AG10803 (cell line): Measurements from ENCODE around the gene PARD6G.

Experiments
- DNase-seq: peaks from one replicate; pipeline ENCODE4 v3.0.0; 2010; ENCODE audit warnings: low read depth
- H3K4me3 ChIP-seq: 2 replicates; pipeline ENCODE4 v1.5.1; 2011; ENCODE audit warnings: mild to moderate bottlenecking, low read length, control low read depth
- CTCF ChIP-seq: conservative IDR thresholded peaks from 2 replicates; pipeline ENCODE4 v1.5.1; 2011; ENCODE audit warnings: mild to moderate bottlenecking, low read length, control low read depth, inconsistent platforms

PARD6G gene

GRCh38 chr18:80181642-80182461 lies 65.5 kb downstream of the PARD6G start:
- DNase-seq, result no peak
- no peak overlapping the region for H3K4me3 ChIP-seq
- TF ChIP-seq CTCF, result no peak

DNA sequence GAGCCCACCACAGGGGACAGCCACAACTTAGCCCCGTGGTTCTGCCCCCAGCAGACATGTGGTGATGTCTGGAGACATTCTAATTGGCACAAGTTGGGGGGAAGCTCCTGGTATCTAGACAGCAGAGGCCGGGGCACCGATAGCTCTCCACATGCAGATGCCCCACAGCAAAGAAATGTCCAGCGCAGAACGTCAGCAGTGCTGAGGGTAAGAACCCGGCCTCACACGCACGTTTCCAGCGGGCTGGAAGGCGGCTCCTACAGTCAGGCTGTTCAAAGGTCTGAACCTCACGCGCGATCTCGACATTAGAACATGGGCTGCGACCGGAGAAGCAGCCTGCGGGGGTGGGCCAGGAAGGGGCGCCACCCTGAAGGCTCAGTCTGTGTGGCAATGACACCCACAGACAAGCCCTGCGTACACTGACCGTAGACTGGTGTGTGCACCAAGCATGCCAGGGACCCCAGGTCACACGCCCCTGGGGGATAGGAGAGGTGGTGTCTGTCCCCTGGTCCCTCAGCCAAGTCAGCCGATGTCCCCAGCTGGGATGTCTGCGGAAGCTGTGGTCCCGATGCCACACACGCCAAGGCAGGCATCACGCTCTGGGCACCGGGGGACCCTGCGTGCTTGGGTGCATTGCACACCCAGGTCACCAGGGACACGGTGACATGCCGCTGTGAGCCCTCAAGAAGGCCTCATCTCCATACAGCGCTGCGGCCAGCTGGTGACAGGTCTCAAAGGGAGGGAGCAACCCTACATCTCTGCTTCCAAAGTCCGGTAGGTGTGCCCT lies 66.3 kb downstream of the PARD6G start:
- no peak for DNase-seq
- TF ChIP-seq CTCF, result no peak
- H3K4me3 ChIP-seq, result no peak overlapping the region

GRCh38 chr18:80179857-80180558 lies 67.3 kb downstream of the PARD6G start:
- H3K4me3 ChIP-seq, result no peak overlapping the region
- DNase-seq, result no peak
- no peak for TF ChIP-seq CTCF

- no peak for TF ChIP-seq CTCF
- DNase-seq, result no peak
- H3K4me3 ChIP-seq, result no peak overlapping the region
Observed at GRCh38 chr18:80178935-80179818, 68.1 kb downstream of the PARD6G start.

- DNase-seq, result no peak
- TF ChIP-seq CTCF, result no peak
- no peak overlapping the region for H3K4me3 ChIP-seq
Observed at GRCh38 chr18:80177128-80177527, 70.2 kb downstream of the PARD6G start.

DNA sequence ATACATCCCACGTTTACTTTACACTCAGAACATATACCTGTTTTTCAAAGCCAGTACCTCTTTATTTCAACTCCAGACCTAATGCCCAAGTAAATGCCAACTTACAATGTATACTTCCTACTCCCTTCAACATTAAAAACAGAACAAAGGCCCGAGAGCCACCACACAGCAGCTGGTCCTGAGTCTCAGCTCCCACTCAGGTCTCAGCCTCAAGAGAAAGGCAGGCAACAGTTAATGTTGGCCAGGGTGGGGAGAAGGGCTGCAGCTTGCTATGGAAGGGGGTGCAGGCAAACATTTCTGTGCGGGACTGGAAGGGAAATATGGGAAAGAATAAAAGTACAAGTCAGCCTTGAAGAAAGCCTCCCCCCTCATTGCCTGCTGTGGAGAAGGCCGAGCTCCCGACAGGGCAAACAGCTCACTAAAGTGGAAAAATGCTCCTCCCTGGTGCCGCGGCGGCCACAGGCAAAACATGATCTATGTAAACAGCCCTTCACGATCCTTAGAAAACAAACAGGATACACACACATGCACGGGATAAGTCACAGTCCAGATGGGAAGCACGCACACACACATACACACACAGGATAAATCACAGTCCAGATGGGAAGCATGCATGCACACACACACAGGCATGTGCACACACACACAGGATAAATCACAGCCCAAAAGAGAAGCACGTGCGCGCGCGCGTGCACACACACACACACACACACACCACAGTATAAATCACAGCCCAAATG lies 70.8 kb downstream of the PARD6G start:
- peak; percentile 63 for DNase-seq

More for the DNA sequence above, 70.8 kb downstream of the PARD6G start:
- no peak for TF ChIP-seq CTCF
- no peak overlapping the region for H3K4me3 ChIP-seq
